ENCODE measurements around the gene PRPF6.

The PRPF6 gene

DNA sequence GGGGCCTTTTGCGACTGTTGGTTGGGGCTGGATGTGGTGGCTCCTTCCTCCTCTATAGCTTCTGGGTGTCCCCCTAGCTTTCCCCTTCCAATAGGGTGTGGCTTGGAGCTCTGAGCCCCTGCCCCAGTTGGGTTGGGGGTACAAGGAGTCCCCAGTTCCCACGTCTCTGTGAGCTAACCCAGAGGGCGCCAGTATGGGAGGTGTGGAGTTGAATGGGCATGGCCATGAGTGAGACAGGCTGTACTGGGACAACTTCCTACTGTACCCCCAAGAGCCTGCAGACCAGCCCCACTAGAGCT is 56.2 kb downstream of the PRPF6 start:
- peaks cover 11% of the 10 kb centered on the region for H3K36me3 ChIP-seq (ENCODE audit: control insufficient read depth, insufficient read depth, low read length)
- no peaks in the 10 kb centered on the region for H3K9me3 ChIP-seq (ENCODE audit: control insufficient read depth, low read length)
- H3K4me3 ChIP-seq (ENCODE audit: insufficient read depth, low read depth, low read length, poor library complexity, severe bottlenecking) = no peak overlapping the region
- no peak for DNase-seq
- peaks cover 77% of the 10 kb centered on the region for H3K4me1 ChIP-seq (ENCODE audit: control insufficient read depth, insufficient read depth, low read length, poor library complexity, severe bottlenecking)
- peak overlapping the region; percentile 32 for H3K27ac ChIP-seq (ENCODE audit: insufficient read depth, low read length, poor library complexity, severe bottlenecking)
- H3K27me3 ChIP-seq (replicated peaks; ENCODE audit: control insufficient read depth, insufficient read depth, low read length, poor library complexity, severe bottlenecking) = no peaks in the 10 kb centered on the region

GRCh38 chr20:64037498-64038213 is 56.7 kb downstream of the PRPF6 start:
- no peaks in the 10 kb centered on the region for H3K9me3 ChIP-seq (ENCODE audit: control insufficient read depth, low read length)
- peaks cover 79% of the 10 kb centered on the region for H3K4me1 ChIP-seq (ENCODE audit: control insufficient read depth, insufficient read depth, low read length, poor library complexity, severe bottlenecking)
- DNase-seq = no peak
- peaks cover 6% of the 10 kb centered on the region for H3K36me3 ChIP-seq (ENCODE audit: control insufficient read depth, insufficient read depth, low read length)
- H3K27ac ChIP-seq (ENCODE audit: insufficient read depth, low read length, poor library complexity, severe bottlenecking) = peak overlapping the region; percentile 32
- H3K27me3 ChIP-seq (replicated peaks; ENCODE audit: control insufficient read depth, insufficient read depth, low read length, poor library complexity, severe bottlenecking) = no peaks in the 10 kb centered on the region
- peak overlapping the region; percentile 66 for H3K4me3 ChIP-seq (ENCODE audit: insufficient read depth, low read depth, low read length, poor library complexity, severe bottlenecking)

DNA sequence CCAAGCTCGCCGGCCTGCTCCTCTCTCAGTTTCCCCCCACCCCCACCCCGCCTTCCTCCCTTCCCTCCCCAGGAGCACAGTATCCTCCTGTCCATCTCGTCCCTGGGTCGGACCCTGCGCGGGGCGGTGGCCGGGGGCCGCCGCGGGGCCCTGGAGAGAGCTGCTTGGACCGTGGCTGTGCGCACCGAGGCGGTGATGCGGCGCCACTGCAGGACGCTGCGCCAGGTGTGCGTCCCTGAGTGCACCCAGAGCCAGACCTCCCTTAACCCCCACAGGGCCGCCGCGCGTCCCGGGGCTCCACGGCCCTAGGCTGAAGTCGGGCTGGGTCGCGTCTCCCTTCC is 57.3 kb downstream of the PRPF6 start:
- Histone ChIP-seq H3K9me3 (ENCODE audit: control insufficient read depth, low read length) (no peaks in the 10 kb centered on the region), H3K4me1 (ENCODE audit: control insufficient read depth, insufficient read depth, low read length, poor library complexity, severe bottlenecking) (peaks cover 79% of the 10 kb centered on the region), H3K27ac (ENCODE audit: insufficient read depth, low read length, poor library complexity, severe bottlenecking) (peak overlapping the region; percentile 35), H3K36me3 (ENCODE audit: control insufficient read depth, insufficient read depth, low read length) (peaks cover 5% of the 10 kb centered on the region), H3K27me3 (replicated peaks; ENCODE audit: control insufficient read depth, insufficient read depth, low read length, poor library complexity, severe bottlenecking) (no peaks in the 10 kb centered on the region), H3K4me3 (ENCODE audit: insufficient read depth, low read depth, low read length, poor library complexity, severe bottlenecking) (peak overlapping the region; percentile 66)
- no peak for DNase-seq

GRCh38 chr20:64038565-64039292 is 57.8 kb downstream of the PRPF6 start:
- Histone ChIP-seq H3K36me3 (ENCODE audit: control insufficient read depth, insufficient read depth, low read length) (peaks cover 4% of the 10 kb centered on the region), H3K27me3 (replicated peaks; ENCODE audit: control insufficient read depth, insufficient read depth, low read length, poor library complexity, severe bottlenecking) (no peaks in the 10 kb centered on the region), H3K9me3 (ENCODE audit: control insufficient read depth, low read length) (no peaks in the 10 kb centered on the region), H3K4me1 (ENCODE audit: control insufficient read depth, insufficient read depth, low read length, poor library complexity, severe bottlenecking) (peaks cover 79% of the 10 kb centered on the region), H3K27ac (ENCODE audit: insufficient read depth, low read length, poor library complexity, severe bottlenecking) (peak overlapping the region; percentile 35), H3K4me3 (ENCODE audit: insufficient read depth, low read depth, low read length, poor library complexity, severe bottlenecking) (peak overlapping the region; percentile 66)
- DNase-seq = peak; percentile 52 to 62 (median 53)

- H3K4me3 ChIP-seq (ENCODE audit: insufficient read depth, low read depth, low read length, poor library complexity, severe bottlenecking) = peak overlapping the region; percentile 66
- H3K9me3 ChIP-seq (ENCODE audit: control insufficient read depth, low read length) = no peaks in the 10 kb centered on the region
- no peak for DNase-seq
- H3K27ac ChIP-seq (ENCODE audit: insufficient read depth, low read length, poor library complexity, severe bottlenecking) = peak overlapping the region; percentile 35
- H3K36me3 ChIP-seq (ENCODE audit: control insufficient read depth, insufficient read depth, low read length) = no peaks in the 10 kb centered on the region
- H3K4me1 ChIP-seq (ENCODE audit: control insufficient read depth, insufficient read depth, low read length, poor library complexity, severe bottlenecking) = peaks cover 72% of the 10 kb centered on the region
- no peaks in the 10 kb centered on the region for H3K27me3 ChIP-seq (replicated peaks; ENCODE audit: control insufficient read depth, insufficient read depth, low read length, poor library complexity, severe bottlenecking)
Observed at GRCh38 chr20:64039293-64040160, 58.6 kb downstream of the PRPF6 start.

GRCh38 chr20:64040231-64041039 is 59.5 kb downstream of the PRPF6 start:
- peaks cover 63% of the 10 kb centered on the region for H3K4me1 ChIP-seq (ENCODE audit: control insufficient read depth, insufficient read depth, low read length, poor library complexity, severe bottlenecking)
- no peak for DNase-seq
- no peaks in the 10 kb centered on the region for H3K27me3 ChIP-seq (replicated peaks; ENCODE audit: control insufficient read depth, insufficient read depth, low read length, poor library complexity, severe bottlenecking)
- H3K4me3 ChIP-seq (ENCODE audit: insufficient read depth, low read depth, low read length, poor library complexity, severe bottlenecking) = no peak overlapping the region
- H3K9me3 ChIP-seq (ENCODE audit: control insufficient read depth, low read length) = no peaks in the 10 kb centered on the region
- no peaks in the 10 kb centered on the region for H3K36me3 ChIP-seq (ENCODE audit: control insufficient read depth, insufficient read depth, low read length)
- no peak overlapping the region for H3K27ac ChIP-seq (ENCODE audit: insufficient read depth, low read length, poor library complexity, severe bottlenecking)

DNA sequence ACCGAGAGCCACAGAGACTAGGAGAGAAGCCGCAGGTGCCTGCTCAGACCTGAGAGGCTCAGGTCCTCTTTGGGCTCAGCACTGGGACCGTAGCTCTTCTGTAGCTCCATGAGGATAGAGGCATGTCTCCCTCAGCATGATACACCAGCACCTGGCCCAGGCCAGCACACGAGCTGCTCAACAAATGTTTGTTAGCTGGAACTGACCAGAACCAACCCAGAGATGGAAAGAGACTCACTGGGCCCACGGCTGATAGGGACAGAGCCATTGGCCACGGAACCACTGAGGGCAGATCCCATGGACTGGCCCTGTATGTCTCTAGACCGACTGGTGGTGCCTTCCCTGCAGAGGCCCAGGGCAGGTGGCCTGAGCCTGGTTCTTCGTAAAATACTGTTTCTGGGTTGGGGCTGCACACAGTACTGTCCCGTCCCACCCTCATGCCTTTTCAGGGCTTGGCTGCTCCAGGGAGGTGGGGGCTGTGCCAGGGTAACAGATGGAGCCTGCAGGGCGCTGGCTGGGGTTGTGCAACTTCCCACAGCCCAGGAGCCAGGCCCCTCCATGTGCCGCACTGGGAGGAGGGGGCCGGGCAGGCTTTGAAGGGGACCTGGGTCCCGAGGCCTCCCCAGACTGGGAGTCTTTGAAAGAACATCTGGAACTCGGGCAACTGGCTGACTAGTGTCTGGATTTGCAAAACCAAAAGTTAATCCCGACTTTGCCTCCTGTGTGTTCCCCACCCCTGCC is 60.3 kb downstream of the PRPF6 start:
- peak overlapping the region; percentile 69 for H3K4me3 ChIP-seq (ENCODE audit: insufficient read depth, low read depth, low read length, poor library complexity, severe bottlenecking)

DNA sequence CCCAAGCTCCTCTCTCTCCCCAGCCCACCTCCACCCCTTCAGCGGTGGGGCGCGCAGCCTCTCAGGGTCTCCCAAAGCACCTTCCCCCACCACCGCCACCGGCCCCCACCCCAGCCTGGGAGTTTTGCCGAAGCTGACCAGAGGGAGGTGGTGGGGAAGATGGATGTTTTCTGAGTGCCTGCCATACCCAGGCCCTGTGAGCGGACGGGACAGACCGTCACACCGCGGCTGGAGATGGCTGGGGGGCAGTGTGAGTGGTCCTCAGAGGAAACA is 60.8 kb downstream of the PRPF6 start:
- H3K27me3 ChIP-seq (replicated peaks; ENCODE audit: control insufficient read depth, insufficient read depth, low read length, poor library complexity, severe bottlenecking) = no peaks in the 10 kb centered on the region
- no peaks in the 10 kb centered on the region for H3K36me3 ChIP-seq (ENCODE audit: control insufficient read depth, insufficient read depth, low read length)
- H3K4me3 ChIP-seq (ENCODE audit: insufficient read depth, low read depth, low read length, poor library complexity, severe bottlenecking) = peak overlapping the region; percentile 69
- H3K27ac ChIP-seq (ENCODE audit: insufficient read depth, low read length, poor library complexity, severe bottlenecking) = peak overlapping the region; percentile 55
- peaks cover 52% of the 10 kb centered on the region for H3K4me1 ChIP-seq (ENCODE audit: control insufficient read depth, insufficient read depth, low read length, poor library complexity, severe bottlenecking)
- H3K9me3 ChIP-seq (ENCODE audit: control insufficient read depth, low read length) = no peaks in the 10 kb centered on the region
- no peak for DNase-seq

More for the DNA sequence above, 60.3 kb downstream of the PRPF6 start:
- no peak overlapping the region for H3K27ac ChIP-seq (ENCODE audit: insufficient read depth, low read length, poor library complexity, severe bottlenecking)
- peaks cover 57% of the 10 kb centered on the region for H3K4me1 ChIP-seq (ENCODE audit: control insufficient read depth, insufficient read depth, low read length, poor library complexity, severe bottlenecking)
- H3K9me3 ChIP-seq (ENCODE audit: control insufficient read depth, low read length) = no peaks in the 10 kb centered on the region
- no peaks in the 10 kb centered on the region for H3K27me3 ChIP-seq (replicated peaks; ENCODE audit: control insufficient read depth, insufficient read depth, low read length, poor library complexity, severe bottlenecking)
- DNase-seq = no peak
- no peaks in the 10 kb centered on the region for H3K36me3 ChIP-seq (ENCODE audit: control insufficient read depth, insufficient read depth, low read length)

DNA sequence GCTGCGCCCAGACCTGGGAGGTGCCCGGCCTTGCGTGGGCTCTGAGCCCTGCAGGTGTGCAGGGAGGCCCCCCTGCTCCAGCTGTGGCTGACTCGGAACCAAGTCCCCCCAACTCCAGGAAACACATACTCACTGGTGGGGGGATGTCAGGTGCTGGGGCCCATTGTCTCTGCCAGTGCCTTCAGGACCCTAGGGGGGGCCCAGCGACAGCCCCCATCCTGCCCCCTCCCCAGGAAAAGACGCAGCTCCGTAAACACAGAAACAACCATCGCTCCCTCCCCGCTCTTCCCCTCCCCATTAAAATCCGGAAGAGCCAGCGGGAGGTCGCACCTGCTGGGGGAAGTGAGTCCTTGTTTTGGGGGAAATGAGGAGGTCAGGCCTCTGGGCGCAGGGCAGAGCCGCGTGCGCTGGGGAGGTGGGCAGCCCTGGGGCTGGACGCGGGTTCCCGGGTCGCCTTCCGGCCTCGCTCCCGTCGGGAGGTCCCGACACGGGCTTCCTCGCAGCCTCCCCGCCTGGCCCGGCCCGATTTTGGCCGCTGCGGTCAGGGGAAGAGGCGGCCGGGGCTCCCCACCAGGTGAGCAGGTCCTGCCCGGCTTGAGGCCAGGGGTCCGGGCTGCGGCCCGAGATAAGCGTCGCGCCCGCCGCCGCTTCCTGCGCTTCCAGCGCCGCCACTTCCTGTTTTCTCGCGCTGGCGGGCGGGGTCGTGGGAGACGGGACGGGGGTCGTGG is 61.3 kb downstream of the PRPF6 start:
- H3K4me1 ChIP-seq (ENCODE audit: control insufficient read depth, insufficient read depth, low read length, poor library complexity, severe bottlenecking) = peaks cover 47% of the 10 kb centered on the region
- peaks cover 4% of the 10 kb centered on the region for H3K27me3 ChIP-seq (replicated peaks; ENCODE audit: control insufficient read depth, insufficient read depth, low read length, poor library complexity, severe bottlenecking)
- DNase-seq = no peak
- H3K9me3 ChIP-seq (ENCODE audit: control insufficient read depth, low read length) = no peaks in the 10 kb centered on the region
- H3K27ac ChIP-seq (ENCODE audit: insufficient read depth, low read length, poor library complexity, severe bottlenecking) = peak overlapping the region; percentile 55
- peak overlapping the region; percentile 69 for H3K4me3 ChIP-seq (ENCODE audit: insufficient read depth, low read depth, low read length, poor library complexity, severe bottlenecking)
- no peaks in the 10 kb centered on the region for H3K36me3 ChIP-seq (ENCODE audit: control insufficient read depth, insufficient read depth, low read length)
